A549 (cell line): ENCODE results near the gene TPP2. TPM values are rescaled to one million over a fixed set of nuclear protein-coding genes. Genes with fewer than 3 reads are reported as not detected.

ENCODE experiments used
- ATAC-seq, 2 experiments: fragments of 200-7000 bp in 1 of 2; fragments of >200 bp in 1 of 2; cut with Nextera tagmentation in 1 of 2; cut with Tn5 transposase in 1 of 2; 3 replicates each; pipeline versions ENCODE4 v1.8.0 to v1.9.1; 2018 to 2020; ENCODE audit warnings: mild to moderate bottlenecking in 1 of 2, moderate library complexity in 1 of 2
- CTCF ChIA-PET: fragments of 300-600 bp; sonication (Branson Sonifier 250); formaldehyde crosslinking; extraction: SDS; loops from one replicate; lab custom pipeline; 2021; ENCODE audit warnings: antibody characterized with exemption, inconsistent platforms; lab: Yijun Ruan, JAX
- POLR2A ChIA-PET: fragments of 350-600 bp; formaldehyde crosslinking; extraction: SDS; loops from one replicate; lab custom pipeline; 2021; ENCODE audit warnings: antibody characterized with exemption, inconsistent platforms; lab: Yijun Ruan, JAX
- DNase-seq, 2 experiments: peaks; one replicate each; pipeline versions ENCODE4 v3.0.0 to v3.0.0-alpha.2; 2011 to 2016; ENCODE audit warnings: low read depth in 1 of 2, low spot score in 1 of 2
- FAIRE-seq: peaks from 2 replicates; lab custom pipeline; 2011; peaks lifted over from hg19 to GRCh38; lab: Jason Lieb, UNC
- H3K27ac ChIP-seq, 2 experiments: fragments of >200 bp; sonication (Bioruptor Twin); formaldehyde crosslinking; 3 replicates each; pipeline ENCODE4 v1.5.1; 2016 to 2017
- H3K4me1 ChIP-seq: fragments of >200 bp; sonication (Bioruptor Twin); formaldehyde crosslinking; 3 replicates; pipeline ENCODE4 v1.6.1; 2016
- H3K4me2 ChIP-seq: fragments of >200 bp; sonication (Bioruptor Twin); formaldehyde crosslinking; 3 replicates; pipeline ENCODE4 v1.6.1; 2016
- H3K4me3 ChIP-seq: fragments of >200 bp; sonication (Bioruptor Twin); formaldehyde crosslinking; 3 replicates; pipeline ENCODE4 v1.5.1; 2016
- H3K9me3 ChIP-seq: fragments of >200 bp; sonication (Bioruptor Twin); formaldehyde crosslinking; 3 replicates; pipeline ENCODE4 v1.6.1; 2016
- CBX2 ChIP-seq: fragments of 200-600 bp; sonication (generic); IDR thresholded peaks from 2 replicates; pipeline ENCODE4 v1.6.1; 2016; ENCODE audit warnings: low read depth, mild to moderate bottlenecking, borderline replicate concordance
- CBX8 ChIP-seq: fragments of 200-600 bp; sonication (generic); IDR thresholded peaks from 2 replicates; pipeline ENCODE4 v1.6.1; 2016
- CEBPB ChIP-seq, 2 experiments: fragments of >200 bp in 1 of 2; sonication (Bioruptor Twin) in 1 of 2; formaldehyde crosslinking in 1 of 2; IDR thresholded peaks; 2 replicates each; pipeline ENCODE4 v1.6.1; 2012 to 2016
- CHD2 ChIP-seq: fragments of 150-350 bp; IDR thresholded peaks from 2 replicates; pipeline ENCODE4 v1.6.1; 2014; ENCODE audit warnings: low read length; ENCODE audit not compliant: partially characterized antibody
- E2F6 ChIP-seq: IDR thresholded peaks from 2 replicates; pipeline ENCODE4 v1.6.1; 2012; ENCODE audit warnings: low read depth, borderline replicate concordance
- ELK1 ChIP-seq: fragments of 150-350 bp; IDR thresholded peaks from 2 replicates; pipeline ENCODE4 v1.6.1; 2014; ENCODE audit warnings: low read depth, mild to moderate bottlenecking, low read length
- ESRRA ChIP-seq: fragments of 150-350 bp; IDR thresholded peaks from 2 replicates; pipeline ENCODE4 v1.6.1; 2014; ENCODE audit warnings: mild to moderate bottlenecking, low read length, borderline replicate concordance
- FOXS1 ChIP-seq: fragments of 250-450 bp; sonication (Bioruptor Pico); IDR thresholded peaks from 2 replicates; pipeline ENCODE4 v1.5.0; 2020; ENCODE audit warnings: mild to moderate bottlenecking, moderate library complexity
- HEYL ChIP-seq: fragments of 250-450 bp; sonication (Bioruptor Pico); IDR thresholded peaks from 2 replicates; pipeline ENCODE4 v1.8.0; 2021; ENCODE audit warnings: mild to moderate bottlenecking, moderate library complexity
- HOXA7 ChIP-seq: fragments of 250-450 bp; sonication (Bioruptor Pico); IDR thresholded peaks from 2 replicates; pipeline ENCODE4 v1.5.0; 2020; ENCODE audit warnings: mild to moderate bottlenecking, moderate library complexity
- JUNB ChIP-seq: fragments of >200 bp; sonication (Bioruptor Twin); formaldehyde crosslinking; IDR thresholded peaks from 2 replicates; pipeline ENCODE4 v1.6.1; 2016
- KDM5A ChIP-seq: fragments of 200-600 bp; sonication (generic); IDR thresholded peaks from 2 replicates; pipeline ENCODE4 v1.6.1; 2016; ENCODE audit warnings: antibody characterized with exemption, mild to moderate bottlenecking
- MAFK ChIP-seq: fragments of 450-650 bp; IDR thresholded peaks from 2 replicates; pipeline ENCODE4 v1.6.1; 2014; ENCODE audit not compliant: partially characterized antibody
- MAX ChIP-seq: IDR thresholded peaks from 2 replicates; pipeline ENCODE4 v1.6.1; 2012
- MYC ChIP-seq: IDR thresholded peaks from 2 replicates; pipeline ENCODE4 v1.6.1; 2012; ENCODE audit warnings: mild to moderate bottlenecking, inconsistent platforms, low read length, improper control_type of control experiment, borderline replicate concordance
- NFE2L2 ChIP-seq: fragments of 150-350 bp; conservative IDR thresholded peaks from 2 replicates; pipeline ENCODE4 v1.6.1; 2014; ENCODE audit warnings: low read length
- PBX3 ChIP-seq: IDR thresholded peaks from 2 replicates; pipeline ENCODE4 v1.6.1; 2012
- POLR2A ChIP-seq: IDR thresholded peaks from 2 replicates; pipeline ENCODE4 v1.6.1; 2012; ENCODE audit warnings: mild to moderate bottlenecking, low read length
- POLR2AphosphoS2 ChIP-seq: conservative IDR thresholded peaks from 2 replicates; pipeline ENCODE4 v1.6.1; 2012; ENCODE audit warnings: low read length, improper control_type of control experiment, inconsistent platforms
- RCOR1 ChIP-seq: fragments of 150-350 bp; IDR thresholded peaks from 2 replicates; pipeline ENCODE4 v1.6.1; 2014; ENCODE audit warnings: antibody characterized with exemption, low read length, low read depth
- RFX5 ChIP-seq: fragments of 450-650 bp; IDR thresholded peaks from 2 replicates; pipeline ENCODE4 v1.7.1; 2014; ENCODE audit warnings: antibody characterized with exemption, mild to moderate bottlenecking, moderate library complexity
- TP53 ChIP-seq: fragments of 250-450 bp; sonication (Bioruptor Pico); IDR thresholded peaks from 2 replicates; pipeline ENCODE4 v1.5.0; 2021; ENCODE audit warnings: mild to moderate bottlenecking, moderate library complexity
- USF2 ChIP-seq: fragments of 450-650 bp; IDR thresholded peaks from 2 replicates; pipeline ENCODE4 v1.6.1; 2014; ENCODE audit warnings: antibody characterized with exemption
- ZFP36 ChIP-seq: fragments of 450-650 bp; IDR thresholded peaks from 2 replicates; pipeline ENCODE4 v1.6.1; 2014; ENCODE audit warnings: borderline replicate concordance; ENCODE audit not compliant: partially characterized antibody
- ZNF302 ChIP-seq: fragments of 250-450 bp; sonication (Bioruptor Pico); IDR thresholded peaks from 2 replicates; pipeline ENCODE4 v1.9.0; 2021; ENCODE audit warnings: inconsistent platforms, mild to moderate bottlenecking, moderate library complexity
- ZSCAN20 ChIP-seq: fragments of 250-450 bp; sonication (Bioruptor Pico); IDR thresholded peaks from 2 replicates; pipeline ENCODE4 v1.8.0; 2022; ENCODE audit warnings: mild to moderate bottlenecking, moderate library complexity
- WGBS: methylation state at CpG from one replicate; pipeline ENCODE4 v1.1.6; 2017; ENCODE audit errors: missing lambda C conversion rate; 5-methylcytosine and 5-hydroxymethylcytosine counted together
- polyA plus RNA-seq, 4 experiments: library from polyadenylated mRNA; depleted of rRNA in 3 of 4; stranded (reverse); fragments of >200 nt; fragmentation: RNase III in 1 of 4; extraction: RNeasy Plus Mini Kit Qiagen cat#74134 plus additional on column Dnase treatment in 1 of 4; gene quantifications; 2 replicates in 3 of 4; 3 replicates in 1 of 4; pipeline ENCODE4 v1.2.3, GENCODE V29; 2011 to 2017
- TF ChIP-seq, protein P1 (sequence below): fragments of >200 bp; sonication (Bioruptor Twin); formaldehyde crosslinking; IDR thresholded peaks from 3 replicates; pipeline ENCODE4 v1.6.1; 2016

TPP2 gene
- polyA plus RNA-seq, 2 of the 4 experiments (the other 2 are of a cell fraction), result 18.6 to 28.4 TPM

DNA sequence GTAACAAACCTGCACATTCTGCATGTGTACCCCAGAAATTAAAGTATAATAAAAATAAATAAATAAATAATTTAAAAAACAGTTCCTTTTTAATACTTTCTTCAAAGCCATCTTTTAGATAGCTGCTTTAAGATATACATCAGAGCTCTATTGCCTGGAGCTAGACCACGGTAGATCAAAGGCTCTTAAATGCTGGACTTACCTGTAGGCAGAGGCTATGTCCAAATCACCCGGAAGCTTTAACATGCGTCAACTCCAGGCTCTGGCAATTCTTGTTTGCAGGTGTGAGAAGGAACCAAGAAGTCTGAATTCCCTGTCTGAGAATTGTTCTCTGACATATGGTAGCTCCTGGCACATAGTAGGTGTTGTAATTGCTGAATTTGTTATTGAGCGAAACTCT is 99.7 kb downstream of the TPP2 start:
- Histone ChIP-seq H3K4me2 (no peak overlapping the region), H3K4me1 (no peaks in the 10 kb centered on the region), H3K9me3 (no peaks in the 10 kb centered on the region), H3K27ac (no peak overlapping the region), H3K4me3 (no peak overlapping the region)
- ATAC-seq (no peak), DNase-seq (no peak), FAIRE-seq (no peak)
- WGBS, result 42% methylated on average over 4 of the region's 4 CpGs
- no peak for TF ChIP-seq NFE2L2
- no peak for TF ChIP-seq CEBPB (IDR thresholded peaks at IDR 0.05)
- TF ChIP-seq POLR2AphosphoS2, result no peak
- TF ChIP-seq ZNF302 (CRISPR knock-in tag), result no peak
- no peak for TF ChIP-seq TP53
- TF ChIP-seq JUNB, result no peak
- TF ChIP-seq RCOR1, result no peak
- no peak for TF ChIP-seq USF2
- no peak for TF ChIP-seq HEYL (CRISPR knock-in tag)
- TF ChIP-seq HOXA7 (CRISPR knock-in tag), result no peak
- no peak for TF ChIP-seq PBX3
- no peak for TF ChIP-seq FOXS1 (CRISPR knock-in tag)
- no peak for TF ChIP-seq CBX2
- TF ChIP-seq ELK1, result no peak
- CTCF ChIA-PET, result interaction anchor here (1.1 kb wide), 1 partner anchor 102 kb away, joined by 3 read pairs; no protein-coding TSS in a partner anchor
- POLR2A ChIA-PET, result no interaction called here

DNA sequence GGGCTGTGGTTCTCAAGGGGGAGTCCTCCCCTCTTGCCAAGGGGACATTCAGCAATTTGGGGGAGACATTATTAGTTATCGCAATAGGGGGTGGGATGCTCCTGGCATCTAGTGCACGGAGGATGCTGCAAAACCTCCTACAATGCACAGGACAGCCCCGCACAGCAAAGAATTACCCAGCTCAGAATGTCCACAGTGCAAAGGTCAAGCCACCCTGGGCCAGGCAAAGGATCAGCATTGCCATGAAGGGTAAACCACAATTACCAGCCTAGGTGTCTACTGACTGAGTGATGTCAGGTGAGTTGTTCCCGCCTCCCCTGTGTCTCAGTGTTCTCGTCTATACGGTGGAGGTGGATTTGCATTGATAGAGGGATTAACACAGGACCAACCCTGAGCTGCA is 100.5 kb downstream of the TPP2 start:
- TF ChIP-seq ZSCAN20 (no peak), USF2 (no peak), MAFK (no peak), ESRRA (no peak), MAX (no peak), RCOR1 (no peak), E2F6 (no peak), CBX8 (no peak), RFX5 (no peak), ZFP36 (no peak), POLR2A (no peak), CHD2 (no peak), MYC (no peak), KDM5A (no peak)
- TF ChIP-seq, protein P1, sequence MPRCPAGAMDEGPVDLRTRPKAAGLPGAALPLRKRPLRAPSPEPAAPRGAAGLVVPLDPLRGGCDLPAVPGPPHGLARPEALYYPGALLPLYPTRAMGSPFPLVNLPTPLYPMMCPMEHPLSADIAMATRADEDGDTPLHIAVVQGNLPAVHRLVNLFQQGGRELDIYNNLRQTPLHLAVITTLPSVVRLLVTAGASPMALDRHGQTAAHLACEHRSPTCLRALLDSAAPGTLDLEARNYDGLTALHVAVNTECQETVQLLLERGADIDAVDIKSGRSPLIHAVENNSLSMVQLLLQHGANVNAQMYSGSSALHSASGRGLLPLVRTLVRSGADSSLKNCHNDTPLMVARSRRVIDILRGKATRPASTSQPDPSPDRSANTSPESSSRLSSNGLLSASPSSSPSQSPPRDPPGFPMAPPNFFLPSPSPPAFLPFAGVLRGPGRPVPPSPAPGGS, result no peak
- TF ChIP-seq, all 56 proteins: peak for 0
- Histone ChIP-seq H3K9me3 (no peaks in the 10 kb centered on the region), H3K4me3 (no peak overlapping the region), H3K4me2 (no peak overlapping the region), H3K27ac (no peak overlapping the region), H3K4me1 (no peaks in the 10 kb centered on the region)
- DNase-seq (no peak), FAIRE-seq (no peak), ATAC-seq (no peak)
- ChIA-PET CTCF (no interaction called here), POLR2A (no interaction called here)
- 63% methylated on average over 3 of the region's 6 CpGs for WGBS
